Coronary artery (tissue), 2 donors: Measurements from ENCODE around the gene NHSL1.

Source experiments
- DNase-seq: peaks from one replicate; pipeline ENCODE4 v3.0.0-alpha.2; 2017; ENCODE audit warnings: low spot score
- H3K27ac ChIP-seq, 2 donors: fragments of 200-600 bp; sonication (generic); one replicate each; pipeline ENCODE4 v1.5.1; 2016 to 2019
- H3K4me3 ChIP-seq: fragments of 200-600 bp; sonication (generic); 2 replicates; pipeline ENCODE4 v1.5.1; 2016; ENCODE audit warnings: mild to moderate bottlenecking, moderate library complexity
- TF ChIP-seq, protein P1 (sequence below): fragments of 200-600 bp; sonication (generic); IDR thresholded peaks from one replicate; pipeline ENCODE4 v1.5.1; 2019; ENCODE audit warnings: antibody characterized with exemption

NHSL1 gene, protein sequence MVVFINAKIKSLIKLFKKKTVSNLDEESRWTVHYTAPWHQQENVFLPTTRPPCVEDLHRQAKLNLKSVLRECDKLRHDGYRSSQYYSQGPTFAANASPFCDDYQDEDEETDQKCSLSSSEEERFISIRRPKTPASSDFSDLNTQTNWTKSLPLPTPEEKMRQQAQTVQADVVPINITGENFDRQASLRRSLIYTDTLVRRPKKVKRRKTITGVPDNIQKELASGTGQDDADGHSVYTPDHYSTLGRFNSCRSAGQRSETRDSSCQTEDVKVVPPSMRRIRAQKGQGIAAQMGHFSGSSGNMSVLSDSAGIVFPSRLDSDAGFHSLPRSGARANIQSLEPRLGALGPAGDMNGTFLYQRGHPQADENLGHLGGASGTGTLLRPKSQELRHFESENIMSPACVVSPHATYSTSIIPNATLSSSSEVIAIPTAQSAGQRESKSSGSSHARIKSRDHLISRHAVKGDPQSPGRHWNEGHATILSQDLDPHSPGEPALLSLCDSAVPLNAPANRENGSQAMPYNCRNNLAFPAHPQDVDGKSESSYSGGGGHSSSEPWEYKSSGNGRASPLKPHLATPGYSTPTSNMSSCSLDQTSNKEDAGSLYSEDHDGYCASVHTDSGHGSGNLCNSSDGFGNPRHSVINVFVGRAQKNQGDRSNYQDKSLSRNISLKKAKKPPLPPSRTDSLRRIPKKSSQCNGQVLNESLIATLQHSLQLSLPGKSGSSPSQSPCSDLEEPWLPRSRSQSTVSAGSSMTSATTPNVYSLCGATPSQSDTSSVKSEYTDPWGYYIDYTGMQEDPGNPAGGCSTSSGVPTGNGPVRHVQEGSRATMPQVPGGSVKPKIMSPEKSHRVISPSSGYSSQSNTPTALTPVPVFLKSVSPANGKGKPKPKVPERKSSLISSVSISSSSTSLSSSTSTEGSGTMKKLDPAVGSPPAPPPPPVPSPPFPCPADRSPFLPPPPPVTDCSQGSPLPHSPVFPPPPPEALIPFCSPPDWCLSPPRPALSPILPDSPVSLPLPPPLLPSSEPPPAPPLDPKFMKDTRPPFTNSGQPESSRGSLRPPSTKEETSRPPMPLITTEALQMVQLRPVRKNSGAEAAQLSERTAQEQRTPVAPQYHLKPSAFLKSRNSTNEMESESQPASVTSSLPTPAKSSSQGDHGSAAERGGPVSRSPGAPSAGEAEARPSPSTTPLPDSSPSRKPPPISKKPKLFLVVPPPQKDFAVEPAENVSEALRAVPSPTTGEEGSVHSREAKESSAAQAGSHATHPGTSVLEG (N-terminal part only)

DNA sequence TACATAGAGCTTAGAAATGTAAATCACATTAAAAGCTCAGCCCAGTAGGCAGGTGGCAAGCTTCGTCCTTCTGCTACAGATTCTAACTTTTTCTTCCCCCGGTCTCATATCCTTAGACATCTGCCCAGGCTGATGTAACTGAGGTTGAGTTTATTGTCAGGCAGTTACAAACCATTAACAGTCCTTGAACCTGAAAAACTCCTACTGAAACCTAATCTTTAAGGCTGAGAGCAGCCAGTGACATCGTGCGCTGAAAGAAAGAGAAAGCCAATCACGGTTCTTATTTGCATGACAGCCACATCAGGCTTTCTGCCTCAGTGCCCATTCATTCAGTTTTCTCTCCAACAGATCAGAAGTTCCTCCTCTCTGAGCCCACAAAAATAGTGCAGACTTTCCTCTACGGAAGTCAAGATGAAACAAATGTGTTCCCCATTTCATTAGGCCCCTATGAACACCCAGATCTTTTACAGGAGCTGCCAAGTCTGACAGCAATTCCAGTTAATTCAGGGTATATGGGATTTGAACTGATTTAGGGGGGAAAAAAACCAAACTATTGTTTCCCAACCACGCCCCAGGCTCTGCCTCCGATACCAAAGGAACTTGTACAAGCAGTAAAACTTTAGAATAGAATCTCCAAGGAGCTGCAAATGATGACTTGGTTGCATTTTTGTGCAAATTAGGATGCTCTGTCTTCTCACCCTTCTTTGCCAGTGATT is at the start of gene NHSL1:
NHSL1 (minus strand) TSS at position 192 of the 716 bp plus-strand sequence. CDS start 204 bp downstream, outside the sequence.
- Histone ChIP-seq H3K27ac (no peak within 1 kb of the TSS), H3K4me3 (no peak within 1 kb of the TSS)
- no peak for DNase-seq
- TF ChIP-seq, protein P1, sequence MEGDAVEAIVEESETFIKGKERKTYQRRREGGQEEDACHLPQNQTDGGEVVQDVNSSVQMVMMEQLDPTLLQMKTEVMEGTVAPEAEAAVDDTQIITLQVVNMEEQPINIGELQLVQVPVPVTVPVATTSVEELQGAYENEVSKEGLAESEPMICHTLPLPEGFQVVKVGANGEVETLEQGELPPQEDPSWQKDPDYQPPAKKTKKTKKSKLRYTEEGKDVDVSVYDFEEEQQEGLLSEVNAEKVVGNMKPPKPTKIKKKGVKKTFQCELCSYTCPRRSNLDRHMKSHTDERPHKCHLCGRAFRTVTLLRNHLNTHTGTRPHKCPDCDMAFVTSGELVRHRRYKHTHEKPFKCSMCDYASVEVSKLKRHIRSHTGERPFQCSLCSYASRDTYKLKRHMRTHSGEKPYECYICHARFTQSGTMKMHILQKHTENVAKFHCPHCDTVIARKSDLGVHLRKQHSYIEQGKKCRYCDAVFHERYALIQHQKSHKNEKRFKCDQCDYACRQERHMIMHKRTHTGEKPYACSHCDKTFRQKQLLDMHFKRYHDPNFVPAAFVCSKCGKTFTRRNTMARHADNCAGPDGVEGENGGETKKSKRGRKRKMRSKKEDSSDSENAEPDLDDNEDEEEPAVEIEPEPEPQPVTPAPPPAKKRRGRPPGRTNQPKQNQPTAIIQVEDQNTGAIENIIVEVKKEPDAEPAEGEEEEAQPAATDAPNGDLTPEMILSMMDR, result no peak

DNA sequence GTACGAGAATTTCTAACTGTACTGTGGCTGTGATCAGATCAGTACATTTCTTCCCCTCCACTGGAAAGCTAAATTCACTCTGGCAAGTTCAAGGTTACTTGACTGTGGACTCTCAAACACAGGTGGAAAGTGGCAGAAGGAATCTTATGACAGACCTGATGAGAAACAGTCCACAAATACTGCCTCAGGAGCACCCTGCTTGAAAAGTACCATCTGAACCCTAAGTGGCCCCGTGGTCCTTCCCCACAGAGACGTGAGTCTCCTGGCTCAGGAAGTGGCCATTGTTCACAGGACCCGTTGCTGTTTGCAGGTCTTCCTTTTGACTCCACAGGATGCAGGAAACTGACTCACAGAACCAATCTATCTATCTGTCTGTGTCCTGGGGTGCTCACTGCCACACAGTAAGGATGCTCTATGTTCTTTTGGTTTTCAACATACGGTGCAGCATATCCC is 47.5 kb upstream of the NHSL1 start:
- DNase-seq, result no peak
- TF ChIP-seq, protein P1, result no peak
- no peak overlapping the region for H3K4me3 ChIP-seq
- H3K27ac ChIP-seq, result no peak overlapping the region

DNA sequence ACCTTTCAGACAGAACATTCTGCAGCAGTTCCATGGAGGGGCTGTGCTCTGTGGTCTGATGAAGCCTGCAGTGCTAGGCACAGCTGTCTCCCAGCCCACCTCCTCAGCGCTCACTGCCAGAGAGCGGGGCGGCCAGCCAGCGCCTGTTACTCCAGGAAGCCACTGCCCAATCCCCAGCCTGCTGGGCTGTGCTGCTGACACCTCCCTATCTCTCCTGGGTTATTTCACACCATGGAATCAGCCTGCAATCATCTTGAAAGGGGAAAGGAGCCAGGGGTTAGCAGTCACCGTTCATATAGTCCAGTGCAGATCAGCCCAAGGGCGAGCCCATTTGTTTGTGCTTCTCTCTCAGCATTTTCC is 46.3 kb upstream of the NHSL1 start:
- no peak for DNase-seq
- H3K27ac ChIP-seq, result peak overlapping the region in 1 of 2 donors; percentile 65
- H3K4me3 ChIP-seq, result peak overlapping the region; percentile 66
- TF ChIP-seq, protein P1, result no peak

DNA sequence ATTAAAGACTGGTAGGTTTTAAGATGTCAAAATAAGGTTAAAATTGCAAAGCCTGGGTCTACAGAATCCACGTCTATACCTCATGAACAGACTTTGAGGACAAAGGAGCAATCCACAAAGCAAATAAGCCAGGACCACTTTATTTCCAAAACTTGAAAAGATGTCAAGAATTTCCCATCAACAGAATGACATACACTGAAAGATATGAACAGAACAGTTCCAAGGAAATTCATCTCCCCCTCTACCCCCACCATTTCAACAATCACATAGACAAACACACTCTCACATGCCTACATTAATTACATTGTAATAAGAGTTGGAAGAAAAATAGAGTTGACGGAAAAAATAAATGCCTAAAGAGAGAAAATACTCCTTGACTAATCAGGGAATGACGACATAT is 45.2 kb upstream of the NHSL1 start:
- DNase-seq, result no peak
- peak overlapping the region; percentile 66 for H3K4me3 ChIP-seq
- H3K27ac ChIP-seq, result peak overlapping the region in 1 of 2 donors; percentile 65
- TF ChIP-seq, protein P1, result no peak

DNA sequence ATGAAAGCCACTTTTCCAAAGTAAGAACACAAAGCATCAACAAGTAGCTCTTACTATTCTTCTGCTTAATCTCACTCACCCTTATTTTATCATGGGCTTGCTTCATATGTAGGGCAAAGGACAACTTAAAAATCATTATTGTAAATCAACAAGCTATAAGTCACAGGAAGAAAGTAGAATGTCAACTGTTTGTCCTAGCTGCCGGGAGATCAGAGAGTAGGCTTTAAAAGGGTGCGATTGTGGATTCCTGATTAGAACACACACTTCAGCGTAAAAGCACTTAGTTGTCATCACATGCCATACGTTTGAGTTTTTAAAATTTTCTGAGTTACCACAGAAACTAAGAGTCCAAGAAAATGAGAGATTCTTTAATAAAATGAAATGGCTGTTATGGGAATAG is 44.4 kb upstream of the NHSL1 start:
- TF ChIP-seq, protein P1, result no peak
- peak overlapping the region; percentile 66 for H3K4me3 ChIP-seq
- DNase-seq, result no peak
- no peak overlapping the region for H3K27ac ChIP-seq

DNA sequence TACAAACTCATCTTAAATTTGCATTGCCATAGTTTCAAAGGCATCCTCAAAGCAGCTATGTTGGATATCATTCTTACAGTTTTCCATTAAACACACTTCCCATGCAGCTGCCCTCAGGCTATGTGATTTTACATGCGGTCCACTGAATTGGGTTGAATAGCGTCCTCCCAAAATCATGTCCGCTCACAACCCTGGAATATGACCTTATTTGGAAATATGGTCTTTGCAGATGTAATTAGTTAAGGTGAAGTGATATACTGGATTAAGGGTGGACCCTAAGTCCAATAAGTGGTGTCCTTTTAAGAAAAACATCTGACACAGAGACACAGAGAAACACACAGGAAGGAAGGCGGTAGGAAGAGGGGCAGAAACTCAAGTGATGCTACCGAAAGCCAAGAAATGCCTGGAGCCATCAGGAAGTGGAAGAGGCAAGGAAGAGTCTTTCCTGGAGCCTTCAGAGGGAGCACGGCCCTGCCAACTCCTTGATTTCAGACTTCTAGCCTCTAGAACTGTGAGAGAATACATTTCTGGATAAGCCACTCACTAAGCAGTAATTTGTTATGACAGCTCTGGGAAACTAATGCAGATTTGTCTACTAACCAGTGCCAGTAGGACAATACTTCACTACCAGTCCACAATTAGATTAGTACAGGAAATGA is 42.7 kb upstream of the NHSL1 start:
- H3K27ac ChIP-seq, result peak overlapping the region in 1 of 2 donors; percentile 64
- H3K4me3 ChIP-seq, result peak overlapping the region; percentile 41

More for the DNA sequence above, 42.7 kb upstream of the NHSL1 start:
- no peak for DNase-seq
- TF ChIP-seq, protein P1, result no peak
